ENCODE measurements around the gene RNF138. TPM values are rescaled to one million over a fixed set of nuclear protein-coding genes. Genes with fewer than 3 reads are reported as not detected.
"Not testable (repeated sequence)": the region's sequence is repeated elsewhere in the genome, so short reads cannot be mapped to it uniquely, and the experiment has no call there.

Gene RNF138
- total RNA-seq, 2 experiments from 2014 or later = 75.4 to 85.5 TPM

- no peak overlapping the region for H3K27ac Mint-ChIP-seq
- no peak for DNase-seq
- H3K36me3 Mint-ChIP-seq (ENCODE audit: low read depth) = peaks cover 4% of the 10 kb centered on the region
- intact Hi-C loops (cut with micrococcal nuclease) = no loop called here
- peaks cover 10% of the 10 kb centered on the region for H3K4me1 Mint-ChIP-seq (ENCODE audit: low read depth)
- H3K9me3 Mint-ChIP-seq = peaks cover 6% of the 10 kb centered on the region
- no peaks in the 10 kb centered on the region for H3K27me3 Mint-ChIP-seq (ENCODE audit: low read depth)
- H3K4me3 Mint-ChIP-seq = no peak overlapping the region
- CTCF ChIA-PET = no interaction called here
These were observed 12.8 kb upstream of the RNF138 start for GRCh38 chr18:32078845-32079244.

- no peak for DNase-seq
- CTCF ChIA-PET = interaction anchor here (1.0 kb wide), 1 partner anchor 10 kb away, joined by 4 read pairs; no protein-coding TSS in a partner anchor
- Mint-ChIP-seq H3K27ac (no peak overlapping the region), H3K27me3 (ENCODE audit: low read depth) (no peaks in the 10 kb centered on the region), H3K4me1 (ENCODE audit: low read depth) (peaks cover 21% of the 10 kb centered on the region), H3K9me3 (peaks cover 6% of the 10 kb centered on the region), H3K4me3 (no peak overlapping the region), H3K36me3 (ENCODE audit: low read depth) (no peaks in the 10 kb centered on the region)
- intact Hi-C loops (cut with micrococcal nuclease) = no loop called here
These were observed 9.8 kb upstream of the RNF138 start for GRCh38 chr18:32081881-32082280.

- CTCF ChIA-PET = interaction anchor here (0.7 to 2.0 kb wide), 5 partner anchors 11 to 64 kb away, joined by 3 to 9 read pairs (median 7); partner anchors contain the start of gene RNF125
- no peak overlapping the region for H3K4me3 Mint-ChIP-seq
- intact Hi-C loops (cut with micrococcal nuclease) = loop anchor here (2.0 kb wide), 1 partner anchor 43 kb away; no protein-coding TSS in a partner anchor
- peaks cover 6% of the 10 kb centered on the region for H3K9me3 Mint-ChIP-seq
- DNase-seq = no peak
- no peaks in the 10 kb centered on the region for H3K36me3 Mint-ChIP-seq (ENCODE audit: low read depth)
- no peaks in the 10 kb centered on the region for H3K27me3 Mint-ChIP-seq (ENCODE audit: low read depth)
- H3K27ac Mint-ChIP-seq = peak overlapping the region; percentile 28
- H3K4me1 Mint-ChIP-seq (ENCODE audit: low read depth) = peaks cover 26% of the 10 kb centered on the region
These were observed 7.9 kb upstream of the RNF138 start for GRCh38 chr18:32083781-32084180.

- no peak overlapping the region for H3K4me3 Mint-ChIP-seq
- CTCF ChIA-PET = interaction anchor here (0.6 to 2.4 kb wide), 2 partner anchors 15 to 72 kb away, joined by 3 to 6 read pairs; no protein-coding TSS in a partner anchor
- no peaks in the 10 kb centered on the region for H3K27me3 Mint-ChIP-seq (ENCODE audit: low read depth)
- peaks cover 28% of the 10 kb centered on the region for H3K4me1 Mint-ChIP-seq (ENCODE audit: low read depth)
- peaks cover 3% of the 10 kb centered on the region for H3K9me3 Mint-ChIP-seq
- DNase-seq = no peak
- H3K27ac Mint-ChIP-seq = no peak overlapping the region
- intact Hi-C loops (cut with micrococcal nuclease) = no loop called here
- H3K36me3 Mint-ChIP-seq (ENCODE audit: low read depth) = no peaks in the 10 kb centered on the region
These were observed 4.8 kb upstream of the RNF138 start for GRCh38 chr18:32086881-32087280.

- not testable (repeated sequence) for H3K4me3 Mint-ChIP-seq; H3K27me3 Mint-ChIP-seq (ENCODE audit: low read depth); DNase-seq; H3K9me3 Mint-ChIP-seq
- H3K27ac Mint-ChIP-seq = peak overlapping the region; percentile 66
- CTCF ChIA-PET = interaction anchor here (0.5 to 2.2 kb wide), 4 partner anchors 11 to 72 kb away, joined by 3 to 10 read pairs (median 3); no protein-coding TSS in a partner anchor
- intact Hi-C loops (cut with micrococcal nuclease) = loop anchor here (5.0 to 10.0 kb wide), 2 partner anchors 441 to 596 kb away; partner anchors contain the start of gene DSG2
- peaks cover 35% of the 10 kb centered on the region for H3K4me1 Mint-ChIP-seq (ENCODE audit: low read depth)
- peaks cover 27% of the 10 kb centered on the region for H3K36me3 Mint-ChIP-seq (ENCODE audit: low read depth)
These were observed 843 bp upstream of the RNF138 start for GRCh38 chr18:32090831-32091230.

- Mint-ChIP-seq H3K27ac (peak overlapping the region; percentile 96), H3K9me3 (no peaks in the 10 kb centered on the region), H3K27me3 (ENCODE audit: low read depth) (no peaks in the 10 kb centered on the region), H3K36me3 (ENCODE audit: low read depth) (peaks cover 30% of the 10 kb centered on the region), H3K4me1 (ENCODE audit: low read depth) (peaks cover 35% of the 10 kb centered on the region), H3K4me3 (peak overlapping the region; percentile 97)
- intact Hi-C loops (cut with micrococcal nuclease) = loop anchor here (5.0 to 10.0 kb wide), 2 partner anchors 441 to 597 kb away; partner anchors contain the start of gene DSG2
- CTCF ChIA-PET = interaction anchor here (0.5 to 1.6 kb wide), 4 partner anchors 12 to 380 kb away, joined by 3 read pairs; partner anchors contain the start of gene GAREM1
- DNase-seq = no peak
These were observed 350 bp upstream of the RNF138 start for GRCh38 chr18:32091325-32091723.

GRCh38 chr18:32092422-32093101 is 888 bp downstream of the RNF138 start:
- Mint-ChIP-seq H3K4me1 (ENCODE audit: low read depth) (peaks cover 42% of the 10 kb centered on the region), H3K27ac (peak overlapping the region; percentile 98), H3K36me3 (ENCODE audit: low read depth) (peaks cover 34% of the 10 kb centered on the region), H3K27me3 (ENCODE audit: low read depth) (no peaks in the 10 kb centered on the region), H3K9me3 (no peaks in the 10 kb centered on the region), H3K4me3 (peak overlapping the region; percentile 97)
- intact Hi-C loops (cut with micrococcal nuclease) = loop anchor here (1.0 to 10.0 kb wide), 10 partner anchors 14 to 598 kb away; partner anchors contain the start of genes DSG2, GAREM1, RNF125 and TRAPPC8
- CTCF ChIA-PET = interaction anchor here (1.6 kb wide), 1 partner anchor 73 kb away, joined by 3 read pairs; no protein-coding TSS in a partner anchor
- DNase-seq = peak; percentile 99

- peaks cover 45% of the 10 kb centered on the region for H3K4me1 Mint-ChIP-seq (ENCODE audit: low read depth)
- peaks cover 34% of the 10 kb centered on the region for H3K36me3 Mint-ChIP-seq (ENCODE audit: low read depth)
These were observed 1.4 kb downstream of the RNF138 start for GRCh38 chr18:32093102-32093511.

GRCh38 chr18:32093523-32093922 is 1.8 kb downstream of the RNF138 start:
- H3K36me3 Mint-ChIP-seq (ENCODE audit: low read depth) = peaks cover 34% of the 10 kb centered on the region

More at GRCh38 chr18:32093102-32093511, 1.4 kb downstream of the RNF138 start:
- peak; percentile 46 for DNase-seq
- intact Hi-C loops (cut with micrococcal nuclease) = loop anchor here (2.0 to 10.0 kb wide), 4 partner anchors 14 to 598 kb away; partner anchors contain the start of gene DSG2
- H3K9me3 Mint-ChIP-seq = no peaks in the 10 kb centered on the region
- peak overlapping the region; percentile 94 for H3K27ac Mint-ChIP-seq
- no peaks in the 10 kb centered on the region for H3K27me3 Mint-ChIP-seq (ENCODE audit: low read depth)
- CTCF ChIA-PET = interaction anchor here (1.6 kb wide), 1 partner anchor 74 kb away, joined by 3 read pairs; no protein-coding TSS in a partner anchor
- peak overlapping the region; percentile 92 for H3K4me3 Mint-ChIP-seq

GRCh38 chr18:32095192-32095899 is 3.7 kb downstream of the RNF138 start:
- Mint-ChIP-seq H3K9me3 (no peaks in the 10 kb centered on the region), H3K36me3 (ENCODE audit: low read depth) (peaks cover 37% of the 10 kb centered on the region), H3K27ac (peak overlapping the region; percentile 81), H3K27me3 (ENCODE audit: low read depth) (no peaks in the 10 kb centered on the region), H3K4me1 (ENCODE audit: low read depth) (peaks cover 57% of the 10 kb centered on the region), H3K4me3 (peak overlapping the region; percentile 23)
- CTCF ChIA-PET = no interaction called here
- DNase-seq = peak; percentile 59
- intact Hi-C loops (cut with micrococcal nuclease) = loop anchor here (10.0 kb wide), 1 partner anchor 601 kb away; the partner anchor contains the start of gene DSG2

More at GRCh38 chr18:32093523-32093922, 1.8 kb downstream of the RNF138 start:
- Mint-ChIP-seq H3K4me1 (ENCODE audit: low read depth) (peaks cover 45% of the 10 kb centered on the region), H3K4me3 (peak overlapping the region; percentile 92), H3K27me3 (ENCODE audit: low read depth) (no peaks in the 10 kb centered on the region), H3K9me3 (no peaks in the 10 kb centered on the region), H3K27ac (peak overlapping the region; percentile 94)
- CTCF ChIA-PET = interaction anchor here (1.6 kb wide), 1 partner anchor 74 kb away, joined by 3 read pairs; no protein-coding TSS in a partner anchor
- DNase-seq = peak; percentile 25
- intact Hi-C loops (cut with micrococcal nuclease) = loop anchor here (2.0 to 10.0 kb wide), 4 partner anchors 13 to 599 kb away; partner anchors contain the start of gene DSG2

- Mint-ChIP-seq H3K4me3 (peak overlapping the region; percentile 23), H3K4me1 (ENCODE audit: low read depth) (peaks cover 59% of the 10 kb centered on the region), H3K27ac (peak overlapping the region; percentile 81), H3K27me3 (ENCODE audit: low read depth) (no peaks in the 10 kb centered on the region), H3K9me3 (no peaks in the 10 kb centered on the region), H3K36me3 (ENCODE audit: low read depth) (peaks cover 39% of the 10 kb centered on the region)
- DNase-seq = no peak
- CTCF ChIA-PET = no interaction called here
- intact Hi-C loops (cut with micrococcal nuclease) = loop anchor here (10.0 kb wide), 1 partner anchor 601 kb away; the partner anchor contains the start of gene DSG2
These were observed 4.2 kb downstream of the RNF138 start for GRCh38 chr18:32095900-32096229.

- Mint-ChIP-seq H3K27ac (peak overlapping the region; percentile 81), H3K9me3 (no peaks in the 10 kb centered on the region), H3K4me1 (ENCODE audit: low read depth) (peaks cover 58% of the 10 kb centered on the region), H3K27me3 (ENCODE audit: low read depth) (no peaks in the 10 kb centered on the region), H3K4me3 (peak overlapping the region; percentile 43), H3K36me3 (ENCODE audit: low read depth) (peaks cover 44% of the 10 kb centered on the region)
- DNase-seq = no peak
- CTCF ChIA-PET = no interaction called here
- intact Hi-C loops (cut with micrococcal nuclease) = loop anchor here (10.0 kb wide), 1 partner anchor 602 kb away; the partner anchor contains the start of gene DSG2
These were observed 5.3 kb downstream of the RNF138 start for GRCh38 chr18:32096946-32097345.

Measured in activated naive CD4-positive, alpha-beta T cell treated with anti-CD3 and anti-CD28 coated beads for 36 hours (primary cell).